GM06990 (cell line): ENCODE measurements around the gene SULT1A3.
A peak's percentile ranks its signal among the peaks of the same experiment; 100 is the strongest.
"Not testable (repeated sequence)": the region's sequence is repeated elsewhere in the genome, so short reads cannot be mapped to it uniquely, and the experiment has no call there.

ENCODE experiments used
- DNase-seq: peaks from one replicate; pipeline ENCODE4 v3.0.0-alpha.2; 2011; ENCODE audit not compliant: insufficient read length; ENCODE audit errors: extremely low read depth
- H3K27me3 ChIP-seq: replicated peaks from 2 replicates; pipeline ENCODE4 v1.6.0; 2011; ENCODE audit warnings: low read length; ENCODE audit not compliant: control insufficient read depth, insufficient read depth
- H3K36me3 ChIP-seq: 2 replicates; pipeline ENCODE4 v1.5.1; 2011; ENCODE audit warnings: low read length; ENCODE audit not compliant: control insufficient read depth, insufficient read depth
- H3K4me3 ChIP-seq: replicated peaks from 2 replicates; pipeline ENCODE4 v1.5.1; 2011; ENCODE audit warnings: low read depth, mild to moderate bottlenecking, control low read depth, low read length
- CTCF ChIP-seq: IDR thresholded peaks from 2 replicates; pipeline ENCODE4 v1.5.1; 2011; ENCODE audit warnings: low read length, control low read depth, mild to moderate bottlenecking, inconsistent platforms; ENCODE audit not compliant: insufficient read depth, poor library complexity, severe bottlenecking

Gene SULT1A3

GRCh38 chr16:30166202-30166902 is 32.7 kb upstream of the SULT1A3 start:
- Histone ChIP-seq H3K36me3 (no peaks in the 10 kb centered on the region), H3K4me3 (no peak overlapping the region), H3K27me3 (no peaks in the 10 kb centered on the region)
- peak; percentile 77 for DNase-seq
- TF ChIP-seq CTCF, result no peak

- not testable (repeated sequence) for H3K4me3 ChIP-seq, H3K27me3 ChIP-seq, DNase-seq, H3K36me3 ChIP-seq
Observed at GRCh38 chr16:30168746-30169145, 30.3 kb upstream of the SULT1A3 start.

GRCh38 chr16:30169416-30169815 is 29.6 kb upstream of the SULT1A3 start:
- not testable (repeated sequence) for H3K4me3 ChIP-seq, H3K27me3 ChIP-seq, DNase-seq, H3K36me3 ChIP-seq

GRCh38 chr16:30170145-30170544 is 28.9 kb upstream of the SULT1A3 start:
- DNase-seq, H3K27me3 ChIP-seq, H3K4me3 ChIP-seq, H3K36me3 ChIP-seq: not testable (repeated sequence)

- H3K36me3 ChIP-seq, result no peaks in the 10 kb centered on the region
- TF ChIP-seq CTCF, result no peak
- no peak for DNase-seq
Observed at GRCh38 chr16:30173054-30173453, 26.0 kb upstream of the SULT1A3 start.

GRCh38 chr16:30176876-30177275 is 22.2 kb upstream of the SULT1A3 start:
- H3K4me3 ChIP-seq, H3K27me3 ChIP-seq, DNase-seq, H3K36me3 ChIP-seq: not testable (repeated sequence)

More at GRCh38 chr16:30173054-30173453, 26.0 kb upstream of the SULT1A3 start:
- Histone ChIP-seq H3K27me3 (no peaks in the 10 kb centered on the region), H3K4me3 (no peak overlapping the region)

GRCh38 chr16:30179195-30179594 is 19.9 kb upstream of the SULT1A3 start:
- TF ChIP-seq CTCF, result no peak
- Histone ChIP-seq H3K27me3 (no peaks in the 10 kb centered on the region), H3K4me3 (no peak overlapping the region), H3K36me3 (0 out of 2 replicates have a peak, but pooled peaks cover 1% of the 10 kb centered on the region)
- no peak for DNase-seq

- DNase-seq, result no peak
- H3K36me3 ChIP-seq, result peaks cover 7% of the 10 kb centered on the region
- no peak overlapping the region for H3K4me3 ChIP-seq
- TF ChIP-seq CTCF, result no peak
- no peaks in the 10 kb centered on the region for H3K27me3 ChIP-seq
Observed at GRCh38 chr16:30179931-30180330, 19.1 kb upstream of the SULT1A3 start.
